Omental fat pad (tissue), 4 donors: ENCODE measurements around the gene ARHGEF3. TPM values are rescaled to one million over a fixed set of nuclear protein-coding genes. Genes with fewer than 3 reads are reported as not detected.
"Not testable (repeated sequence)": the region's sequence is repeated elsewhere in the genome, so short reads cannot be mapped to it uniquely, and the experiment has no call there.

Source experiments
- ATAC-seq: fragments of 150-250 bp; one replicate; pipeline ENCODE4 v1.9.1; 2016; ENCODE audit warnings: mild to moderate bottlenecking, moderate library complexity; ENCODE audit not compliant: low FRiP score
- DNase-seq: peaks from one replicate; pipeline ENCODE4 v3.0.0-alpha.2; 2019; ENCODE audit warnings: low spot score
- CTCF ChIP-seq, 3 donors: fragments of 450-650 bp; IDR thresholded peaks; one replicate each; pipeline ENCODE4 v1.5.1; 2016 to 2017; ENCODE audit warnings: antibody characterized with exemption in 3 of 3, mild to moderate bottlenecking in 3 of 3, moderate library complexity in 2 of 3
- total RNA-seq, 4 donors: library from RNA; depleted of rRNA; stranded (reverse); fragments of >200 nt; gene quantifications; one replicate each; pipeline ENCODE4 v1.1.0, GENCODE V29; 2016

Gene ARHGEF3
- total RNA-seq, 4 donors from 2014 or later, result 16.9 to 26.3 (median 21.9) TPM

GRCh38 chr3:56763233-56763632, 38.5 kb downstream of the ARHGEF3 start:
- no peak for TF ChIP-seq CTCF (IDR thresholded peaks at IDR 0.05)
- no peak for ATAC-seq
- DNase-seq, result no peak

GRCh38 chr3:56762718-56763117, 39.0 kb downstream of the ARHGEF3 start:
- DNase-seq, result no peak
- no peak for TF ChIP-seq CTCF (IDR thresholded peaks at IDR 0.05)
- no peak for ATAC-seq

- TF ChIP-seq CTCF (IDR thresholded peaks at IDR 0.05), result no peak
- no peak for DNase-seq
- ATAC-seq, result no peak
These were observed 39.7 kb downstream of the ARHGEF3 start for GRCh38 chr3:56761887-56762651.

- ATAC-seq (no peak), DNase-seq (no peak)
- TF ChIP-seq CTCF (IDR thresholded peaks at IDR 0.05), result no peak
These were observed 40.7 kb downstream of the ARHGEF3 start for GRCh38 chr3:56761023-56761422.

GRCh38 chr3:56759532-56759931, 42.2 kb downstream of the ARHGEF3 start:
- no peak for TF ChIP-seq CTCF (IDR thresholded peaks at IDR 0.05)
- no peak for ATAC-seq

GRCh38 chr3:56758539-56758981, 43.2 kb downstream of the ARHGEF3 start:
- TF ChIP-seq CTCF (IDR thresholded peaks at IDR 0.05), result no peak
- no peak for DNase-seq
- peak; percentile 72 for ATAC-seq

More at GRCh38 chr3:56759532-56759931, 42.2 kb downstream of the ARHGEF3 start:
- DNase-seq, result no peak

- not testable (repeated sequence) for DNase-seq, ATAC-seq
These were observed 43.7 kb downstream of the ARHGEF3 start for GRCh38 chr3:56758042-56758441.
